HEK293T (cell line): ENCODE results near the gene DAZL.

ENCODE experiments used
- BHLHE40 ChIP-seq: fragments of 450-650 bp; IDR thresholded peaks from 2 replicates; pipeline ENCODE4 v1.6.1; 2016; ENCODE audit warnings: mild to moderate bottlenecking, moderate library complexity, borderline replicate concordance
- CTBP1 ChIP-seq: fragments of 450-650 bp; IDR thresholded peaks from 2 replicates; pipeline ENCODE4 v1.6.1; 2016; ENCODE audit warnings: borderline replicate concordance
- ELF4 ChIP-seq: fragments of 450-650 bp; IDR thresholded peaks from 2 replicates; pipeline ENCODE4 v1.6.1; 2017; ENCODE audit warnings: antibody characterized with exemption
- FOXA1 ChIP-seq: fragments of 450-650 bp; IDR thresholded peaks from 2 replicates; pipeline ENCODE4 v1.6.1; 2016; ENCODE audit warnings: mild to moderate bottlenecking
- FOXK2 ChIP-seq: fragments of 450-650 bp; IDR thresholded peaks from 2 replicates; pipeline ENCODE4 v1.6.1; 2016; ENCODE audit warnings: mild to moderate bottlenecking
- FOXM1 ChIP-seq: fragments of 450-650 bp; IDR thresholded peaks from 2 replicates; pipeline ENCODE4 v1.6.1; 2017; ENCODE audit warnings: mild to moderate bottlenecking, borderline replicate concordance
- HDGF ChIP-seq: fragments of 450-650 bp; IDR thresholded peaks from 2 replicates; pipeline ENCODE4 v1.6.1; 2017; ENCODE audit warnings: antibody characterized with exemption, borderline replicate concordance
- NFRKB ChIP-seq: fragments of 450-650 bp; IDR thresholded peaks from 2 replicates; pipeline ENCODE4 v1.6.1; 2016; ENCODE audit warnings: mild to moderate bottlenecking, moderate library complexity
- PKNOX1 ChIP-seq: fragments of 450-650 bp; IDR thresholded peaks from 2 replicates; pipeline ENCODE4 v1.6.1; 2016
- SP1 ChIP-seq: fragments of 450-650 bp; IDR thresholded peaks from 2 replicates; pipeline ENCODE4 v1.6.1; 2017
- SUZ12 ChIP-seq: fragments of 450-650 bp; IDR thresholded peaks from 2 replicates; pipeline ENCODE4 v1.6.1; 2016; ENCODE audit warnings: mild to moderate bottlenecking
- TARDBP ChIP-seq: fragments of 450-650 bp; IDR thresholded peaks from 2 replicates; pipeline ENCODE4 v1.6.1; 2016

GRCh38 chr3:16550305-16550675 is 54.9 kb downstream of the DAZL start:
- TF ChIP-seq SUZ12 (no peak), BHLHE40 (no peak), FOXA1 (no peak), FOXM1 (no peak), PKNOX1 (no peak), ELF4 (no peak), TARDBP (no peak), HDGF (no peak), SP1 (no peak), NFRKB (no peak), FOXK2 (no peak), CTBP1 (no peak)
